Activated B cell treated with CpG ODN at 0.5 μM for 24 hours (primary cell): ENCODE data around the gene HBA1. TPM values are rescaled to one million over a fixed set of nuclear protein-coding genes. Genes with fewer than 3 reads are reported as not detected.
"Not testable (repeated sequence)": the region's sequence is repeated elsewhere in the genome, so short reads cannot be mapped to it uniquely, and the experiment has no call there.

Source experiments
- ATAC-seq: fragments of 200-7000 bp; cut with Tn5 transposase; one replicate; pipeline ENCODE4 v1.10.0; 2021; ENCODE audit warnings: low read depth, mild to moderate bottlenecking, moderate library complexity
- CTCF ChIA-PET: fragments of 350-600 bp; sonication (Branson Sonifier 250); formaldehyde crosslinking; loops from one replicate; lab custom pipeline; 2021; ENCODE audit warnings: antibody characterized with exemption; lab: Charles Lee
- POLR2A ChIA-PET: fragments of 350-600 bp; sonication (Branson Sonifier 250); formaldehyde crosslinking; loops from one replicate; lab custom pipeline; 2021; ENCODE audit warnings: antibody characterized with exemption; lab: Charles Lee
- DNase-seq: peaks from one replicate; pipeline ENCODE4 v3.0.0; 2022
- H3K27ac Mint-ChIP-seq: one replicate; pipeline ENCODE4 v1.8.0; 2020; ENCODE audit warnings: mixed read lengths
- H3K27me3 Mint-ChIP-seq: one replicate; pipeline ENCODE4 v1.8.0; 2021; ENCODE audit warnings: mixed read lengths
- H3K36me3 Mint-ChIP-seq: one replicate; pipeline ENCODE4 v1.8.0; 2021; ENCODE audit warnings: low read depth, mixed read lengths
- H3K4me1 Mint-ChIP-seq: one replicate; pipeline ENCODE4 v1.8.0; 2021; ENCODE audit warnings: mixed read lengths
- H3K4me3 Mint-ChIP-seq: one replicate; pipeline ENCODE4 v1.8.0; 2020; ENCODE audit warnings: mild to moderate bottlenecking, mixed read lengths
- H3K9me3 Mint-ChIP-seq: one replicate; pipeline ENCODE4 v1.8.0; 2020; ENCODE audit warnings: mixed read lengths
- CTCF ChIP-seq: fragments of 200-600 bp; IDR thresholded peaks from one replicate; pipeline ENCODE4 v1.8.0; 2022; ENCODE audit warnings: antibody characterized with exemption, mild to moderate bottlenecking
- intact Hi-C: fragments of 100-400 bp; cut with micrococcal nuclease; formaldehyde crosslinking; loops from one replicate; pipeline ENCODE4 v1.15.1; 2024
- total RNA-seq: library from RNA; stranded (reverse); gene quantifications from 2 replicates; pipeline ENCODE4 v1.2.3, GENCODE V29; 2022

Gene HBA1
- total RNA-seq, 1 donor from 2014 or later, result 109 TPM

- DNase-seq, result no peak
These were observed 9.9 kb upstream of the HBA1 start for GRCh38 chr16:166375-167121.

GRCh38 chr16:167122-167690 lies 9.3 kb upstream of the HBA1 start:
- DNase-seq, result no peak
- no peaks in the 10 kb centered on the region for H3K36me3 Mint-ChIP-seq
- no peaks in the 10 kb centered on the region for H3K9me3 Mint-ChIP-seq
- TF ChIP-seq CTCF, result no peak
- intact Hi-C loops, result no loop called here
- ChIA-PET POLR2A (interaction anchor here (0.7 kb wide), 1 partner anchor 57 kb away, joined by 3 read pairs; no protein-coding TSS in a partner anchor), CTCF (no interaction called here)
- no peak for ATAC-seq
- no peak overlapping the region for H3K27ac Mint-ChIP-seq
- peaks cover 14% of the 10 kb centered on the region for H3K4me1 Mint-ChIP-seq
- H3K4me3 Mint-ChIP-seq, result no peak overlapping the region
- H3K27me3 Mint-ChIP-seq, result peaks cover 39% of the 10 kb centered on the region

More at GRCh38 chr16:166375-167121, 9.9 kb upstream of the HBA1 start:
- no peaks in the 10 kb centered on the region for H3K9me3 Mint-ChIP-seq
- ChIA-PET CTCF (no interaction called here), POLR2A (interaction anchor here (0.6 kb wide), 1 partner anchor 422 kb away, joined by 3 read pairs; no protein-coding TSS in a partner anchor)
- no peak for TF ChIP-seq CTCF
- no peak overlapping the region for H3K4me3 Mint-ChIP-seq
- intact Hi-C loops, result no loop called here
- no peak for ATAC-seq
- H3K36me3 Mint-ChIP-seq, result no peaks in the 10 kb centered on the region
- H3K27ac Mint-ChIP-seq, result no peak overlapping the region
- peaks cover 38% of the 10 kb centered on the region for H3K27me3 Mint-ChIP-seq
- H3K4me1 Mint-ChIP-seq, result peaks cover 14% of the 10 kb centered on the region

- DNase-seq, result no peak
- no peaks in the 10 kb centered on the region for H3K9me3 Mint-ChIP-seq
- no peak overlapping the region for H3K4me3 Mint-ChIP-seq
- intact Hi-C loops, result no loop called here
- no peak overlapping the region for H3K27ac Mint-ChIP-seq
- no peaks in the 10 kb centered on the region for H3K36me3 Mint-ChIP-seq
- POLR2A ChIA-PET, result no interaction called here
- peaks cover 14% of the 10 kb centered on the region for H3K4me1 Mint-ChIP-seq
- CTCF ChIA-PET, result no interaction called here
- peaks cover 36% of the 10 kb centered on the region for H3K27me3 Mint-ChIP-seq
- no peak for ATAC-seq
- TF ChIP-seq CTCF, result no peak
These were observed 8.1 kb upstream of the HBA1 start for GRCh38 chr16:168424-168823.

GRCh38 chr16:169014-169413 lies 7.5 kb upstream of the HBA1 start:
- Mint-ChIP-seq H3K27ac (no peak overlapping the region), H3K4me1 (peaks cover 17% of the 10 kb centered on the region)

GRCh38 chr16:170088-170507 lies 6.4 kb upstream of the HBA1 start:
- CTCF ChIA-PET, H3K36me3 Mint-ChIP-seq, ATAC-seq, intact Hi-C loops, H3K27ac Mint-ChIP-seq, DNase-seq, POLR2A ChIA-PET, H3K9me3 Mint-ChIP-seq, H3K4me3 Mint-ChIP-seq: not testable (repeated sequence)
- peaks cover 15% of the 10 kb centered on the region for H3K4me1 Mint-ChIP-seq
- H3K27me3 Mint-ChIP-seq, result peaks cover 47% of the 10 kb centered on the region

More at GRCh38 chr16:169014-169413, 7.5 kb upstream of the HBA1 start:
- CTCF ChIA-PET, result no interaction called here
- no peak for ATAC-seq
- POLR2A ChIA-PET, result no interaction called here
- Mint-ChIP-seq H3K4me3 (no peak overlapping the region), H3K27me3 (peaks cover 39% of the 10 kb centered on the region), H3K9me3 (no peaks in the 10 kb centered on the region), H3K36me3 (no peaks in the 10 kb centered on the region)
- no peak for TF ChIP-seq CTCF
- intact Hi-C loops, result no loop called here
- no peak for DNase-seq
